Measurements from ENCODE around the gene ORM2.

GRCh38 chr9:114301798-114302565 is 27.7 kb upstream of the ORM2 start:
- TF ChIP-seq CTCF (IDR thresholded peaks at IDR 0.05) (no peak), EZH2 (IDR thresholded peaks at IDR 0.05; ENCODE audit: borderline replicate concordance, insufficient read depth, low read depth, low read length, poor library complexity, severe bottlenecking) (no peak)
